ENCODE data around the gene NCKAP5L.

DNA sequence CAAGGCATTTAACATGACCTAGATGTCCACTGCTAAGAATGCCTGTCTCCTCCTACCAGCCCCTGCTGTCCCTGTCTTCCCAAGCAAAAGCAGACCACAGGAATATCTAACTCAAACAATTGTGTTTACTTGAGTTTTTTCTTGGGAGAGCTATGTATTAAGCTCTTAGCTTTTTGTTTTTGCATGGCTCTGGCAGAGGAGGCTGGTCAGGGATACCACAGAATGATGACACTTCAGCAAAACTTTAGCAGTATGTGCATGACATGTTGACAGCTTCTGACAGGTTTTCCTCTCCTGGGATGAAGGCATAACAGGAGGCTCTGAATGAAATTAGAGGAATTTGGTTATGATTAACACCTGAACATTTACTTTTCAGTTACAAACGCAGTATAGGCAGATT, 79.9 kb downstream of the NCKAP5L start:
- TF ChIP-seq CTCF (IDR thresholded peaks at IDR 0.05; ENCODE audit: low read depth, low read length) (no peak), EZH2phosphoT487 (IDR thresholded peaks at IDR 0.05; ENCODE audit: low read depth) (no peak)
